DMS53 treated with DMSO at 0.1 percent for 48 hours (cell line): ENCODE measurements around the gene ADCYAP1R1.

Experiments used
- DNase-seq: peaks from one replicate; lab custom pipeline; 2025; ENCODE audit not compliant: unreplicated experiment; lab: John Stamatoyannopoulos, UW

ADCYAP1R1 gene

GRCh38 chr7:31066516-31067130 lies 14.5 kb downstream of the ADCYAP1R1 start:
- no peak for DNase-seq

- DNase-seq, result no peak
Measured at GRCh38 chr7:31067491-31067890, 15.4 kb downstream of the ADCYAP1R1 start.

- DNase-seq, result no peak
Measured at GRCh38 chr7:31068006-31068675, 16.0 kb downstream of the ADCYAP1R1 start.

- no peak for DNase-seq
Measured at GRCh38 chr7:31069860-31070555, 17.9 kb downstream of the ADCYAP1R1 start.

GRCh38 chr7:31070991-31071644 lies 19.0 kb downstream of the ADCYAP1R1 start:
- no peak for DNase-seq

GRCh38 chr7:31071645-31072029 lies 19.5 kb downstream of the ADCYAP1R1 start:
- no peak for DNase-seq

GRCh38 chr7:31073326-31074119 lies 21.4 kb downstream of the ADCYAP1R1 start:
- no peak for DNase-seq

DNA sequence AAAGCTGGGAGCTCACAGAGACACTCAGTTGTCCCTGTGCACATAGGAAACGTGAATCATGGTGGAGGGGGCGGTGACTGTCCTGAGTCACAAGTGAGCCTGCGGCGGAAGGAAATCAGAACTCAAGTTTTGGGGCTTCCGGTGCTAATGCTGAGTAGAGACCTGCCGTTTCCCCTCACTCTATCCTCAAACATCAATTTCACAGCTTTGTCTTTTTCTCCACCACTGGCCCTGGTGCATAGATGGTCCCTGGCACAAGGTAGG lies 21.9 kb downstream of the ADCYAP1R1 start:
- DNase-seq, result no peak

DNA sequence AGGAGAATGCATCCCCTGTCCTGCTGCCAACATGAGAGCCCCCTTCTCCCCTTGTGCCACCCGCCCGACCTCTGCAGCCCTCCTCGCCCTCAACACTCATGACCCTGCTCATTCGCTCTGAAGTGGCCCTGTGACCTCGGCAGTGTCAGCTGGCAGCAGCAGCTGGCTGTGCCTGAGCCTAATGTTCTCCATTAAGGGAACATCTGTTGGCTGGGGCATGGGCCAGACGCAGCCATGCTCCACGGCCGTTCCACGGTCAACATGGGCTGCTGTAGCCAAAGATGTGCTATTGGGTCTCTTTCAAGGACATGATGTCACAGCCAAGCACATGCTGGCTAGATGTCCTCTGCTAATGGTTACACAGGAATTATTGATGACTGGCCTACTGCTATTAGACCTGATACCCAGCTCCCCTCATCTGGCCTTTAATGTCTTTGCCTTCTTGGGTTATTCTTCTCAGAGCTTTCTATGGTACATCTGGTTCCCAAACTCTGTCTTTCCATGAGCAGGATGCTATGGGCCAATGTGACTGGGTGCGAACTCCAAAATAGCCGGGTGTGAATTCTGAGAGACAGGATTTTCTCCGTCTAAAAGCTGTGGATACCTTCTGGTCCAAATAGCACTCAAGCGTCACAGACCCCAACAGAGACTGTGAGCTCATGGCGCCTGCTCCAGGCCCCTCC lies 22.4 kb downstream of the ADCYAP1R1 start:
- DNase-seq, result no peak

DNA sequence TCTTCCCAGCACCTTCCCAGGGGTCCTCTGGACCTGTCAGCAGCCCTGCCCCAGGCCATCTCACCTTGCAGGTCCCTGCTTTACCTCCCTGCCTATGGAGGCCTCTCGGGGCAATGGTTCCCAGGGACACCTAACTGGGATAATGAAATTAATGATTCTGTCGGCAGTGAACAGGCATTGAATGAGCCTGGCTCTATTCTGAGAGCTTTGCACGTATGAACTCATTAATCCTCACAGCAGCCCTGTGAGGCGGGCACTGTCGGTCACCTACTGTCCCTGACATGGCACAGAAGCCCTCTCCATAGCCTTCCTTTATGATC lies 22.9 kb downstream of the ADCYAP1R1 start:
- DNase-seq, result no peak

DNA sequence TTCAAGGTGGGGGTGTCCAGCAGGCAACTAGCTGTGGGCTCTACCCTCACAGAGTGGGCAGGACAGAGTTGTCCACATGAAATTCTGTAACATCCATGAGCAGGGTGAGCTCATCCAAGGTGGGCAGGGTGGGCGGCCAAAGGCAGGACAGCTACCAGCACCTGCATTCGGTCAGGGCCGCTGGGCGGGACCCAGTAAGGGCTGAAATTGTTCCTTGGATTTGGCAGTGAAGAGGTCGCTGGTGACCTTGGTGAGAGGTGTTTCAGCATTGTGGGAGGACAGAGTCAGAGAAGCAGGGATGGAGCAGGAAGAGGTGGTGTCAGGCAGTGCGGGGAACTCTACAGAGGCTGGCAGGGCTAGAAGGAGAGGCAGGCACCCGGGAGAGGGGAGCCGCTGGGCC lies 23.9 kb downstream of the ADCYAP1R1 start:
- no peak for DNase-seq

GRCh38 chr7:31076641-31077310 lies 24.7 kb downstream of the ADCYAP1R1 start:
- DNase-seq, result no peak

DNA sequence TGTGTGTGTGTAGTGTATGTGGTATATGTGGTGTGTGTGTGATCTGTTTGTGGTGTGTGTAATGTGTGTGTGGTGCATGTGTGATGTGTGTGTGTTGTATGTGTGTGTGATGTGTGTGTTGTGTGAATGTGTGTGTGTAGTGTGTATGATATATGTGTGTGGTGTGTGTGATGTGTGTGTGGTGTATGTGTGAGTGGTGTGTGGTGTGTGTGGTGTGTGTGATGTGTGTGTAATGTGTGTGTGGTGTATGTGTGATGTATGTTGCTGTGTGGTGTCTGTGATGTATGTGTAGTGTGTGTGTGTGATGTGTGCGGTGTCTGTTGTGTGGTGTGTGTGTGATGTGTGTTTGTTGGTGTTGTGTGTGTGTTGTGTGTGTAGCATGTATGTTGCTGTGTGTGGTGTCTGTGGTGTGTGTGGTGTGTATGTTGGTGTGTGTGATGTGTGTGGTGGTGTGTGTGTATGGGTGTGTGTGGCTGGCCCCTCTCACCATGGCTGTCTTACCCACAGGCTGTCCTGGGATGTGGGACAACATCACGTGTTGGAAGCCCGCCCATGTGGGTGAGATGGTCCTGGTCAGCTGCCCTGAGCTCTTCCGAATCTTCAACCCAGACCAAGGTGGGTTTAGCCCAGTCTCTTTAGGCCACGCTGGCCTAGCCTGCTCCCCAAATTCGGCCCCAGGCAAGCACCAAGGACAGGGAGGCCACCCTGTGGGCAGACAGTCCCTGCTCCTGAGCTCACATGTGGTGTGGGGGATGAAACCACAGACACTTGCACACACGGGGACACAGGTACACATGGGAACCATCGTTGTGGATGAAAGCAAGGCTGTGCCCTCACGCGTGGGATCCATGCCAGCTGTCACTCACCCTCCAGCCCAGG lies 25.6 kb downstream of the ADCYAP1R1 start:
- DNase-seq, result no peak

GRCh38 chr7:31078363-31078990 lies 26.4 kb downstream of the ADCYAP1R1 start:
- no peak for DNase-seq

- no peak for DNase-seq
Measured at GRCh38 chr7:31079126-31079823, 27.2 kb downstream of the ADCYAP1R1 start.

DNA sequence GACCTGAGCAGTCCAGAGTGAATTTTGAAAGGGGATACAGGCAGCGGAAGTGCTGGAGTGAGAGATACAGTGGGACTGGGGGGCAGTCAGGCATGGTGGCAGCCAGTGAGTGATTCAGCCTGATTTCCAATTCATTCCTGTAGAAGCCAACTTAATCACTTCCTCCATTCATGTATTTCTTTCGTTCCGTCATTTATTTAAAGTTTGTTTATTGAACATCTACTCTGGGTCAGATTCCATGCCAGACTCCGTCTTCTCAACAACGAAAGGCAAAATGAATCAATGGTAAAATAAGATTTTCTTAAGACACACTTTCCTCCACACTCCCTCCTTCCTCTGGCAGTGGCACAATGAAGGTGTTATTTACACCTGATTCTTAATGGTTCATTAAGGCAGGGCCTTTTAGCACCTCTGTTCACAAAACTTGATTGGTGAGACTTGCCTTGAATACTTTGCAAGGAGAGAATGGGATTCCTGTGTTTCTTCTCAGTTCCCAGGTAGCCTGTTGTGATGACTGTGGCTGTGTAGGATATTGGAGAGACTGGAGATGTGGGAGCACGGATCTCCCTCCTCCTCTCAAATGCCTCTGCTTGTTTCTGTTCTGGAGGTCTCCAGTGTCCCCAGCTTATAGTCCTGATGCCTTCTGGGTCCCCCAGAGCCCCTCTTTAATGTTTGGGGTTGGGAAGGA lies 27.9 kb downstream of the ADCYAP1R1 start:
- no peak for DNase-seq

DNA sequence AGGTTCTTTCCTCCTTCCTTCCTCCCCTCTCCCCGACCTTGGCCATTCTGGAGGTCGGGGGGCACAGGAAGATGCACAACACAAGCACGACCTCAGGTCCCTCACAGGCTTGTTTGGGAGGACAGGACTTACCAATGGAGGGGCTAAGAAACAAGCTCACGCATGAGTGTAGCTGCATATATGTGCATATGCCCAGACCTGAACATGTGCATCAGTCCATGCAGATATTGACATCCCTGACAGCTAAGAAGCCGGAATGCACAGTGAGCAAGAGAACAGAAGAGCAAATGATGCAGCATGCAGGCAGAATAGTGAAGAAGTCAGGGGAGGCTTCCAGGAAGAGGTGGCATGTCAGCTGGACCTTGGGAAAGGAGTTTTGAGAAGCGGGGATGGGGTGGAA lies 28.7 kb downstream of the ADCYAP1R1 start:
- no peak for DNase-seq

DNA sequence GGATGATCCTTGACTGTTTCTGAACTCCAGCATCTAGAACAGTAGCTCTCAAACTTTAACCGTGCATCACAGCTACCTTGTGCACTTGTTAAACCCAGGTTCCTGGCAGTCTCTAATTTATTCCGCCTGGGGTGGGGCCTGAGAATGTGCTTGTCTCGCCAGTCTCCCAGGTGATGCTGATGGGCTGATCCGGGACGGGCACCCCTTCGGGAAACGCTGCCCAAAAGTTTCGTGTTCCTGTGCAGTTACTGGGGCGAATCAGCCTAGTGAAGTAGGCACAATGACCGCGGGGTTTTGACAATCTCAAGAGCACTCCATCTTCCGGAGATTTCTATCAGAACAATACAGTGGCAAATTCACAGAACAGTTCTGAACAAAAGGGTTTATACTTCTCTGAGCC lies 29.9 kb downstream of the ADCYAP1R1 start:
- no peak for DNase-seq
